ENCODE results near the gene RASAL2. TPM values are rescaled to one million over a fixed set of nuclear protein-coding genes. Genes with fewer than 3 reads are reported as not detected.
"Not testable (repeated sequence)": the region's sequence is repeated elsewhere in the genome, so short reads cannot be mapped to it uniquely, and the experiment has no call there.

The RASAL2 gene
- total and polyA plus RNA-seq, 2 experiments from 2014 or later, result 16.0 to 42.2 TPM

DNA sequence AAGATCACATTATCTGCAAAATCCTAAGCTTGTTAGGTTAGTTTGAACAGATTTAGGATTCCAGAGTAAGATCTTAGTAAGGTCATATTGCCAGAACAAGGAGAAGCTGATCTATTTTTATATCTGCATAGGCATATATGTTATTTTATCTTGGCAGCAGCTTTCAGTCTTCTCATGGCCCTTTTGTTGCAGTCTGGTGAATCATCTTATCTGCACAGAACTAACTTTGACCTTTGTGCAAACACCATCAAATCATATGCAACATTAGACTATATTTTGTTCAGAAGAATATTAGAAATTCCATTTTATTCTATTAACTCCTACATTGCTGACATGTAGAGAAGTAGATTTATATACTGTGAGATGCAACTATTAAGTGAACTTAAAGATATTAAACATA, 295.5 kb downstream of the RASAL2 start:
- no peaks in the 10 kb centered on the region for H3K36me3 ChIP-seq (ENCODE audit: insufficient read depth)
- H3K79me2 ChIP-seq (replicated peaks; ENCODE audit: insufficient read depth), result peaks cover 18% of the 10 kb centered on the region
- H3K4me1 ChIP-seq (ENCODE audit: insufficient read depth), result no peaks in the 10 kb centered on the region
- TF ChIP-seq ZNF114 (CRISPR knock-in tag; IDR thresholded peaks at IDR 0.05) (no peak), JUNB (IDR thresholded peaks at IDR 0.05; ENCODE audit: unreplicated experiment) (no peak), POLR2AphosphoS5 (IDR thresholded peaks at IDR 0.05; ENCODE audit: low read depth) (no peak), CREB1 (CRISPR knock-in tag; IDR thresholded peaks at IDR 0.05; ENCODE audit: low read depth) (no peak), NANOG (IDR thresholded peaks at IDR 0.05; ENCODE audit: borderline replicate concordance) (no peak), EZH2phosphoT487 (IDR thresholded peaks at IDR 0.05; ENCODE audit: unreplicated experiment) (no peak), ZNF331 (CRISPR knock-in tag; IDR thresholded peaks at IDR 0.05; ENCODE audit: low read depth) (no peak)
- TF ChIP-seq, protein P1, sequence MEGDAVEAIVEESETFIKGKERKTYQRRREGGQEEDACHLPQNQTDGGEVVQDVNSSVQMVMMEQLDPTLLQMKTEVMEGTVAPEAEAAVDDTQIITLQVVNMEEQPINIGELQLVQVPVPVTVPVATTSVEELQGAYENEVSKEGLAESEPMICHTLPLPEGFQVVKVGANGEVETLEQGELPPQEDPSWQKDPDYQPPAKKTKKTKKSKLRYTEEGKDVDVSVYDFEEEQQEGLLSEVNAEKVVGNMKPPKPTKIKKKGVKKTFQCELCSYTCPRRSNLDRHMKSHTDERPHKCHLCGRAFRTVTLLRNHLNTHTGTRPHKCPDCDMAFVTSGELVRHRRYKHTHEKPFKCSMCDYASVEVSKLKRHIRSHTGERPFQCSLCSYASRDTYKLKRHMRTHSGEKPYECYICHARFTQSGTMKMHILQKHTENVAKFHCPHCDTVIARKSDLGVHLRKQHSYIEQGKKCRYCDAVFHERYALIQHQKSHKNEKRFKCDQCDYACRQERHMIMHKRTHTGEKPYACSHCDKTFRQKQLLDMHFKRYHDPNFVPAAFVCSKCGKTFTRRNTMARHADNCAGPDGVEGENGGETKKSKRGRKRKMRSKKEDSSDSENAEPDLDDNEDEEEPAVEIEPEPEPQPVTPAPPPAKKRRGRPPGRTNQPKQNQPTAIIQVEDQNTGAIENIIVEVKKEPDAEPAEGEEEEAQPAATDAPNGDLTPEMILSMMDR (conservative IDR thresholded peaks at IDR 0.05; ENCODE audit: low read depth in 2 of 2), result no peak
- TF ChIP-seq, protein P2, sequence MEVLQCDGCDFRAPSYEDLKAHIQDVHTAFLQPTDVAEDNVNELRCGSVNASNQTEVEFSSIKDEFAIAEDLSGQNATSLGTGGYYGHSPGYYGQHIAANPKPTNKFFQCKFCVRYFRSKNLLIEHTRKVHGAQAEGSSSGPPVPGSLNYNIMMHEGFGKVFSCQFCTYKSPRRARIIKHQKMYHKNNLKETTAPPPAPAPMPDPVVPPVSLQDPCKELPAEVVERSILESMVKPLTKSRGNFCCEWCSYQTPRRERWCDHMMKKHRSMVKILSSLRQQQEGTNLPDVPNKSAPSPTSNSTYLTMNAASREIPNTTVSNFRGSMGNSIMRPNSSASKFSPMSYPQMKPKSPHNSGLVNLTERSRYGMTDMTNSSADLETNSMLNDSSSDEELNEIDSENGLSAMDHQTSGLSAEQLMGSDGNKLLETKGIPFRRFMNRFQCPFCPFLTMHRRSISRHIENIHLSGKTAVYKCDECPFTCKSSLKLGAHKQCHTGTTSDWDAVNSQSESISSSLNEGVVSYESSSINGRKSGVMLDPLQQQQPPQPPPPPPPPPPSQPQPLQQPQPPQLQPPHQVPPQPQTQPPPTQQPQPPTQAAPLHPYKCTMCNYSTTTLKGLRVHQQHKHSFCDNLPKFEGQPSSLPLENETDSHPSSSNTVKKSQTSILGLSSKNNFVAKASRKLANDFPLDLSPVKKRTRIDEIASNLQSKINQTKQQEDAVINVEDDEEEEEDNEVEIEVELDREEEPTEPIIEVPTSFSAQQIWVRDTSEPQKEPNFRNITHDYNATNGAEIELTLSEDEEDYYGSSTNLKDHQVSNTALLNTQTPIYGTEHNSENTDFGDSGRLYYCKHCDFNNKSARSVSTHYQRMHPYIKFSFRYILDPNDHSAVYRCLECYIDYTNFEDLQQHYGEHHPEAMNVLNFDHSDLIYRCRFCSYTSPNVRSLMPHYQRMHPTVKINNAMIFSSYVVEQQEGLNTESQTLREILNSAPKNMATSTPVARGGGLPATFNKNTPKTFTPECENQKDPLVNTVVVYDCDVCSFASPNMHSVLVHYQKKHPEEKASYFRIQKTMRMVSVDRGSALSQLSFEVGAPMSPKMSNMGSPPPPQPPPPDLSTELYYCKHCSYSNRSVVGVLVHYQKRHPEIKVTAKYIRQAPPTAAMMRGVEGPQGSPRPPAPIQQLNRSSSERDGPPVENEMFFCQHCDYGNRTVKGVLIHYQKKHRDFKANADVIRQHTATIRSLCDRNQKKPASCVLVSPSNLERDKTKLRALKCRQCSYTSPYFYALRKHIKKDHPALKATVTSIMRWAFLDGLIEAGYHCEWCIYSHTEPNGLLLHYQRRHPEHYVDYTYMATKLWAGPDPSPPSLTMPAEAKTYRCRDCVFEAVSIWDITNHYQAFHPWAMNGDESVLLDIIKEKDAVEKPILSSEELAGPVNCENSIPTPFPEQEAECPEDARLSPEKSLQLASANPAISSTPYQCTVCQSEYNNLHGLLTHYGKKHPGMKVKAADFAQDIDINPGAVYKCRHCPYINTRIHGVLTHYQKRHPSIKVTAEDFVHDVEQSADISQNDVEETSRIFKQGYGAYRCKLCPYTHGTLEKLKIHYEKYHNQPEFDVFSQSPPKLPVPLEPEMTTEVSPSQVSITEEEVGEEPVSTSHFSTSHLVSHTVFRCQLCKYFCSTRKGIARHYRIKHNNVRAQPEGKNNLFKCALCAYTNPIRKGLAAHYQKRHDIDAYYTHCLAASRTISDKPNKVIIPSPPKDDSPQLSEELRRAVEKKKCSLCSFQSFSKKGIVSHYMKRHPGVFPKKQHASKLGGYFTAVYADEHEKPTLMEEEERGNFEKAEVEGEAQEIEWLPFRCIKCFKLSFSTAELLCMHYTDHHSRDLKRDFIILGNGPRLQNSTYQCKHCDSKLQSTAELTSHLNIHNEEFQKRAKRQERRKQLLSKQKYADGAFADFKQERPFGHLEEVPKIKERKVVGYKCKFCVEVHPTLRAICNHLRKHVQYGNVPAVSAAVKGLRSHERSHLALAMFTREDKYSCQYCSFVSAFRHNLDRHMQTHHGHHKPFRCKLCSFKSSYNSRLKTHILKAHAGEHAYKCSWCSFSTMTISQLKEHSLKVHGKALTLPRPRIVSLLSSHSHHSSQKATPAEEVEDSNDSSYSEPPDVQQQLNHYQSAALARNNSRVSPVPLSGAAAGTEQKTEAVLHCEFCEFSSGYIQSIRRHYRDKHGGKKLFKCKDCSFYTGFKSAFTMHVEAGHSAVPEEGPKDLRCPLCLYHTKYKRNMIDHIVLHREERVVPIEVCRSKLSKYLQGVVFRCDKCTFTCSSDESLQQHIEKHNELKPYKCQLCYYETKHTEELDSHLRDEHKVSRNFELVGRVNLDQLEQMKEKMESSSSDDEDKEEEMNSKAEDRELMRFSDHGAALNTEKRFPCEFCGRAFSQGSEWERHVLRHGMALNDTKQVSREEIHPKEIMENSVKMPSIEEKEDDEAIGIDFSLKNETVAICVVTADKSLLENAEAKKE (CRISPR knock-in tag; IDR thresholded peaks at IDR 0.05), result no peak
- no peaks in the 10 kb centered on the region for H3K27me3 ChIP-seq (ENCODE audit: insufficient read depth)
- no peak overlapping the region for H3K4me3 ChIP-seq
- ATAC-seq (no peak), DNase-seq (ENCODE audit: low spot score) (no peak)
- Mint-ChIP-seq H3K9me3 (no peaks in the 10 kb centered on the region), H3K4me1 (peaks cover 12% of the 10 kb centered on the region), H3K27me3 (ENCODE audit: insufficient read depth, low read depth, poor library complexity) (no peaks in the 10 kb centered on the region), H3K4me3 (no peak overlapping the region), H3K36me3 (ENCODE audit: low read depth) (no peaks in the 10 kb centered on the region), H3K27ac (no peak overlapping the region)
- peaks cover 10% of the 10 kb centered on the region; the same call in 1 of the 2 replicates for H4K20me1 ChIP-seq (replicated peaks; ENCODE audit: insufficient read depth)
- no peaks in the 10 kb centered on the region for H3K9me2 ChIP-seq (ENCODE audit: insufficient read depth)
- no peak overlapping the region for H2AFZ ChIP-seq
- no peak overlapping the region for H3K4me2 ChIP-seq
- H3K27ac ChIP-seq (ENCODE audit: low read depth), result no peak overlapping the region
- no peaks in the 10 kb centered on the region for H3F3A ChIP-seq (replicated peaks; ENCODE audit: low read depth)

DNA sequence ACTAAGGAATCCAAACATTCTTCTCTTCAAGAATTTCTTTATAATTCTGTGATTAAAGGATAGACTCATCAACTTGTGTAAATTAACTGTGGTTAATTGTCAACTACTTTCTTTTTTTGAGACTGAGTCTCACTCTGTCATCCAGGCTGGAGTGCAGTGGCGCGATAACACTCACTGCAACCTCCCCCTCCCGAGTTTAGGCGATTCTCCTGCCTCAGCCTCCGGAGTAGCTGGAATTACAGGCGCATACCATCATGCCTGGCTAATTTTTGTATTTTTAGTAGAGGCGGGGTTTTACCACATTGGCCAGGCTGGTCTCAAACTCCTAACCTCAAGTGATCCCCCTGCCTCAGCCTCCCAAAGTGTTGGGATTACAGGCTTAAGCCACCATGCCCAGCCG, 296.4 kb downstream of the RASAL2 start:
- H3K4me2 ChIP-seq; H3K9me3 Mint-ChIP-seq; H3K36me3 ChIP-seq (ENCODE audit: insufficient read depth); H3K4me1 ChIP-seq (ENCODE audit: insufficient read depth); H3K9me2 ChIP-seq (ENCODE audit: insufficient read depth); H3K4me3 Mint-ChIP-seq; H3F3A ChIP-seq (replicated peaks; ENCODE audit: low read depth); H3K27me3 Mint-ChIP-seq (ENCODE audit: insufficient read depth, low read depth, poor library complexity); H3K27ac Mint-ChIP-seq; H3K27me3 ChIP-seq (ENCODE audit: insufficient read depth); H3K4me3 ChIP-seq; DNase-seq (ENCODE audit: low spot score); H3K36me3 Mint-ChIP-seq (ENCODE audit: low read depth); ATAC-seq; H3K27ac ChIP-seq (ENCODE audit: low read depth); H4K20me1 ChIP-seq (replicated peaks; ENCODE audit: insufficient read depth); H2AFZ ChIP-seq: not testable (repeated sequence)
- H3K79me2 ChIP-seq (replicated peaks; ENCODE audit: insufficient read depth), result peaks cover 18% of the 10 kb centered on the region; the same call in 1 of the 2 replicates
- H3K4me1 Mint-ChIP-seq, result peaks cover 12% of the 10 kb centered on the region

All from GM23338 (cell line).